Measurements from ENCODE around the gene OR2T5. TPM values are rescaled to one million over a fixed set of nuclear protein-coding genes. Genes with fewer than 3 reads are reported as not detected.
"Not testable (repeated sequence)": the region's sequence is repeated elsewhere in the genome, so short reads cannot be mapped to it uniquely, and the experiment has no call there.

The OR2T5 gene, protein sequence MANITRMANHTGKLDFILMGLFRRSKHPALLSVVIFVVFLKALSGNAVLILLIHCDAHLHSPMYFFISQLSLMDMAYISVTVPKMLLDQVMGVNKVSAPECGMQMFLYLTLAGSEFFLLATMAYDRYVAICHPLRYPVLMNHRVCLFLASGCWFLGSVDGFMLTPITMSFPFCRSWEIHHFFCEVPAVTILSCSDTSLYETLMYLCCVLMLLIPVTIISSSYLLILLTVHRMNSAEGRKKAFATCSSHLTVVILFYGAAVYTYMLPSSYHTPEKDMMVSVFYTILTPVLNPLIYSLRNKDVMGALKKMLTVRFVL
- total RNA-seq = 0.44 TPM in 1 of 2 replicates, not detected in the other
- not detected for total RNA-seq (2013)
- 0.16 TPM in 1 of 2 replicates, not detected in the other for polyA plus RNA-seq
- polyA minus RNA-seq = 0.36 TPM in 1 of 2 replicates, not detected in the other

GRCh38 chr1:248488289-248488688 lies at the start of gene OR2T5:
TSS of gene OR2T5 (plus strand) at chr1:248488589. CDS start at chr1:248488589, 0 bp downstream.
- H3K27ac Mint-ChIP-seq; H3K79me2 ChIP-seq (ENCODE audit: control insufficient read depth, insufficient read depth, low read length); H3K9me3 ChIP-seq (ENCODE audit: control extremely low read depth in 1 of 3, control insufficient read depth in 2 of 3, insufficient read depth in 1 of 3, low read length in 2 of 3); H3K4me3 Mint-ChIP-seq; H3K4me3 ChIP-seq (ENCODE audit: control extremely low read depth in 1 of 5, extremely low read depth in 1 of 5, insufficient read depth in 1 of 5, low read depth in 2 of 5, low read length in 4 of 5); intact Hi-C loops (cut with micrococcal nuclease); H3K27me3 ChIP-seq (replicated peaks in 1 of 4; ENCODE audit: control extremely low read depth in 1 of 4, control insufficient read depth in 3 of 4, insufficient read depth in 4 of 4, low read length in 3 of 4); H3K9me3 Mint-ChIP-seq (ENCODE audit: insufficient read depth); H3K4me1 ChIP-seq (ENCODE audit: control insufficient read depth in 2 of 2, insufficient read depth in 2 of 2, low read length in 2 of 2); H3K4me2 ChIP-seq (replicated peaks; ENCODE audit: low read depth, low read length, poor library complexity, severe bottlenecking); POLR2A ChIA-PET; H4K20me1 ChIP-seq (ENCODE audit: control insufficient read depth, insufficient read depth, low read length, poor library complexity, severe bottlenecking); H3K27me3 Mint-ChIP-seq; H3K27ac ChIP-seq (ENCODE audit: low read length in 2 of 2); H3K9ac ChIP-seq (ENCODE audit: low read length); H3K4me1 Mint-ChIP-seq; H2AFZ ChIP-seq (ENCODE audit: insufficient read depth, low read depth, low read length, poor library complexity, severe bottlenecking); ATAC-seq (ENCODE audit: low read depth); DNase-seq; CTCF ChIA-PET; H3K36me3 ChIP-seq (replicated peaks in 1 of 2; ENCODE audit: control extremely low read depth in 1 of 2, control insufficient read depth in 1 of 2, extremely low read depth in 1 of 2, insufficient read depth in 2 of 2, low read length in 1 of 2): not testable (repeated sequence)
- no CpG with 5 or more reads among the region's 6 CpGs for WGBS (ENCODE audit: insufficient coverage)

DNA sequence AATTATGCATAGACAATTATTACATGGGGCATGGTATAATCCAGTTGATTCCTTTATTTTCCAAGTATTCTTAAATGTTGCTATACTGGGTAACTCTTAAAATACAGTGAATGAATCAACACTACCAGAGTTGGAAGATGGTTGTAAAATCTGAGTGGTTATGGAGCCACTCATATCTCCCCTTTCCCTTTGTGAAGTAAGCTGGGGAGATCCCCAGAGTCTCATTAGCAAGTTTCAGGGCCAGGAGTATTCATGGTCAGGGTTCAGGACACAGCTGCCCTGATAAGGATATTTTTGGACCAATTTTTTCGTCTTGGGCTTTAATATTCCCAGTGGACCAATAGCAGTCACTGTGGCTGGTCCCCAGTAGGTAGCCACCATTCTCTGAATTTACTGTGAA lies 49.7 kb upstream of the OR2T5 start:
- H3K36me3 ChIP-seq (replicated peaks in 1 of 2; ENCODE audit: control extremely low read depth in 1 of 2, control insufficient read depth in 1 of 2, extremely low read depth in 1 of 2, insufficient read depth in 2 of 2, low read length in 1 of 2); H3K4me1 ChIP-seq (ENCODE audit: control insufficient read depth in 2 of 2, insufficient read depth in 2 of 2, low read length in 2 of 2); H4K20me1 ChIP-seq (ENCODE audit: control insufficient read depth, insufficient read depth, low read length, poor library complexity, severe bottlenecking); H3K27me3 ChIP-seq (replicated peaks in 1 of 4; ENCODE audit: control extremely low read depth in 1 of 4, control insufficient read depth in 3 of 4, insufficient read depth in 4 of 4, low read length in 3 of 4); DNase-seq; H3K79me2 ChIP-seq (ENCODE audit: control insufficient read depth, insufficient read depth, low read length); H2AFZ ChIP-seq (ENCODE audit: insufficient read depth, low read depth, low read length, poor library complexity, severe bottlenecking); H3K9me3 ChIP-seq (ENCODE audit: control extremely low read depth in 1 of 3, control insufficient read depth in 2 of 3, insufficient read depth in 1 of 3, low read length in 2 of 3); H3K9me3 Mint-ChIP-seq (ENCODE audit: insufficient read depth); H3K4me3 ChIP-seq (ENCODE audit: control extremely low read depth in 1 of 5, extremely low read depth in 1 of 5, insufficient read depth in 1 of 5, low read depth in 2 of 5, low read length in 4 of 5); POLR2A ChIA-PET; H3K9ac ChIP-seq (ENCODE audit: low read length); H3K4me1 Mint-ChIP-seq; intact Hi-C loops (cut with micrococcal nuclease); CTCF ChIA-PET; H3K4me3 Mint-ChIP-seq; H3K27ac Mint-ChIP-seq; H3K27ac ChIP-seq (ENCODE audit: low read length in 2 of 2); H3K27me3 Mint-ChIP-seq; ATAC-seq (ENCODE audit: low read depth); H3K4me2 ChIP-seq (replicated peaks; ENCODE audit: low read depth, low read length, poor library complexity, severe bottlenecking): not testable (repeated sequence)
- no CpG with 5 or more reads among the region's 1 CpG for WGBS (ENCODE audit: insufficient coverage)

- H3K9me3 ChIP-seq (ENCODE audit: control extremely low read depth in 1 of 3, control insufficient read depth in 2 of 3, insufficient read depth in 1 of 3, low read length in 2 of 3); H4K20me1 ChIP-seq (ENCODE audit: control insufficient read depth, insufficient read depth, low read length, poor library complexity, severe bottlenecking); H3K27ac ChIP-seq (ENCODE audit: low read length in 2 of 2); DNase-seq; ATAC-seq (ENCODE audit: low read depth); H3K4me2 ChIP-seq (replicated peaks; ENCODE audit: low read depth, low read length, poor library complexity, severe bottlenecking); H3K79me2 ChIP-seq (ENCODE audit: control insufficient read depth, insufficient read depth, low read length); POLR2A ChIA-PET; H3K4me1 ChIP-seq (ENCODE audit: control insufficient read depth in 2 of 2, insufficient read depth in 2 of 2, low read length in 2 of 2); H3K27ac Mint-ChIP-seq; H3K36me3 ChIP-seq (replicated peaks in 1 of 2; ENCODE audit: control extremely low read depth in 1 of 2, control insufficient read depth in 1 of 2, extremely low read depth in 1 of 2, insufficient read depth in 2 of 2, low read length in 1 of 2); CTCF ChIA-PET; intact Hi-C loops (cut with micrococcal nuclease); H3K4me3 Mint-ChIP-seq; H3K4me1 Mint-ChIP-seq; H3K9me3 Mint-ChIP-seq (ENCODE audit: insufficient read depth); H3K27me3 ChIP-seq (replicated peaks in 1 of 4; ENCODE audit: control extremely low read depth in 1 of 4, control insufficient read depth in 3 of 4, insufficient read depth in 4 of 4, low read length in 3 of 4); H3K27me3 Mint-ChIP-seq; H2AFZ ChIP-seq (ENCODE audit: insufficient read depth, low read depth, low read length, poor library complexity, severe bottlenecking); H3K9ac ChIP-seq (ENCODE audit: low read length); H3K4me3 ChIP-seq (ENCODE audit: control extremely low read depth in 1 of 5, extremely low read depth in 1 of 5, insufficient read depth in 1 of 5, low read depth in 2 of 5, low read length in 4 of 5): not testable (repeated sequence)
- 69% methylated on average over 2 of the region's 5 CpGs for WGBS (ENCODE audit: insufficient coverage)
These were observed 49.1 kb upstream of the OR2T5 start for GRCh38 chr1:248439283-248439682.

GRCh38 chr1:248442500-248443277 lies 45.7 kb upstream of the OR2T5 start:
- H3K9me3 Mint-ChIP-seq (ENCODE audit: insufficient read depth); H3K36me3 ChIP-seq (replicated peaks in 1 of 2; ENCODE audit: control extremely low read depth in 1 of 2, control insufficient read depth in 1 of 2, extremely low read depth in 1 of 2, insufficient read depth in 2 of 2, low read length in 1 of 2); H3K9me3 ChIP-seq (ENCODE audit: control extremely low read depth in 1 of 3, control insufficient read depth in 2 of 3, insufficient read depth in 1 of 3, low read length in 2 of 3); CTCF ChIA-PET; H3K4me3 Mint-ChIP-seq; ATAC-seq (ENCODE audit: low read depth); H3K79me2 ChIP-seq (ENCODE audit: control insufficient read depth, insufficient read depth, low read length); H3K27me3 ChIP-seq (replicated peaks in 1 of 4; ENCODE audit: control extremely low read depth in 1 of 4, control insufficient read depth in 3 of 4, insufficient read depth in 4 of 4, low read length in 3 of 4); intact Hi-C loops (cut with micrococcal nuclease); H4K20me1 ChIP-seq (ENCODE audit: control insufficient read depth, insufficient read depth, low read length, poor library complexity, severe bottlenecking); H3K27me3 Mint-ChIP-seq; H3K9ac ChIP-seq (ENCODE audit: low read length); H3K27ac ChIP-seq (ENCODE audit: low read length in 2 of 2); H2AFZ ChIP-seq (ENCODE audit: insufficient read depth, low read depth, low read length, poor library complexity, severe bottlenecking); H3K4me3 ChIP-seq (ENCODE audit: control extremely low read depth in 1 of 5, extremely low read depth in 1 of 5, insufficient read depth in 1 of 5, low read depth in 2 of 5, low read length in 4 of 5); DNase-seq; H3K4me2 ChIP-seq (replicated peaks; ENCODE audit: low read depth, low read length, poor library complexity, severe bottlenecking); POLR2A ChIA-PET; H3K27ac Mint-ChIP-seq: not testable (repeated sequence)
- H3K4me1 ChIP-seq (ENCODE audit: control insufficient read depth in 2 of 2, insufficient read depth in 2 of 2, low read length in 2 of 2) = peaks cover 25 to 26% of the 10 kb centered on the region in 2 donors
- no CpG with 5 or more reads among the region's 2 CpGs for WGBS (ENCODE audit: insufficient coverage)
- H3K4me1 Mint-ChIP-seq = peaks cover 24% of the 10 kb centered on the region
